HepG2 (cell line): ENCODE measurements around the gene HDDC3. TPM values are rescaled to one million over a fixed set of nuclear protein-coding genes. Genes with fewer than 3 reads are reported as not detected.

Experiments used
- DPF2 ChIP-seq: sonication (generic); formaldehyde crosslinking; IDR thresholded peaks from 2 replicates; pipeline ENCODE4 v1.4.0; 2020; ENCODE audit warnings: mild to moderate bottlenecking, low read depth, missing genetic modification reagents, borderline replicate concordance
- FOXK1 ChIP-seq: sonication (generic); formaldehyde crosslinking; IDR thresholded peaks from 2 replicates; pipeline ENCODE4 v1.4.0; 2020; ENCODE audit warnings: low read depth, missing genetic modification reagents, borderline replicate concordance
- IRF2 ChIP-seq: IDR thresholded peaks from 2 replicates; pipeline ENCODE4 v1.6.1; 2018; ENCODE audit warnings: missing genetic modification reagents, missing compliant biosample characterization
- NFIB ChIP-seq: sonication (generic); formaldehyde crosslinking; IDR thresholded peaks from 2 replicates; pipeline ENCODE4 v1.9.0; 2021; ENCODE audit warnings: missing genetic modification reagents, mild to moderate bottlenecking, borderline replicate concordance
- POGZ ChIP-seq: sonication (generic); formaldehyde crosslinking; IDR thresholded peaks from 2 replicates; pipeline ENCODE4 v1.4.0; 2020; ENCODE audit warnings: mild to moderate bottlenecking, missing genetic modification reagents
- POLR2G ChIP-seq: fragments of 200-400 bp; formaldehyde crosslinking; IDR thresholded peaks from 2 replicates; pipeline ENCODE4 v1.6.1; 2018; ENCODE audit warnings: mild to moderate bottlenecking, low read depth, low read length, moderate library complexity
- RAD21 ChIP-seq: fragments of 450-650 bp; formaldehyde crosslinking; IDR thresholded peaks from 2 replicates; pipeline ENCODE4 v1.5.0; 2020; ENCODE audit warnings: mild to moderate bottlenecking
- SNAPC5 ChIP-seq: sonication (generic); formaldehyde crosslinking; IDR thresholded peaks from 2 replicates; pipeline ENCODE4 v1.8.1; 2023; ENCODE audit warnings: mild to moderate bottlenecking, missing genetic modification reagents, borderline replicate concordance
- SRSF4 ChIP-seq: fragments of 200-400 bp; formaldehyde crosslinking; IDR thresholded peaks from one replicate; pipeline ENCODE4 v1.6.1; 2018; ENCODE audit warnings: mild to moderate bottlenecking, low read depth, low read length, moderate library complexity; ENCODE audit not compliant: poor library complexity, severe bottlenecking
- STAG1 ChIP-seq: sonication (generic); formaldehyde crosslinking; IDR thresholded peaks from 2 replicates; pipeline ENCODE4 v1.4.0; 2020; ENCODE audit warnings: missing genetic modification reagents
- TBL1XR1 ChIP-seq: fragments of 150-350 bp; IDR thresholded peaks from 2 replicates; pipeline ENCODE4 v1.6.1; 2014; ENCODE audit warnings: borderline replicate concordance, low read length; ENCODE audit not compliant: partially characterized antibody
- TFDP2 ChIP-seq: sonication (generic); formaldehyde crosslinking; IDR thresholded peaks from 2 replicates; pipeline ENCODE4 v1.4.0; 2020; ENCODE audit warnings: missing genetic modification reagents
- TP53 ChIP-seq: sonication (generic); formaldehyde crosslinking; conservative IDR thresholded peaks from 2 replicates; pipeline ENCODE4 v1.4.0; 2020; ENCODE audit warnings: missing genetic modification reagents
- ZFX ChIP-seq: sonication (generic); formaldehyde crosslinking; IDR thresholded peaks from 2 replicates; pipeline ENCODE4 v1.4.0; 2020; ENCODE audit warnings: mild to moderate bottlenecking, low read depth, missing genetic modification reagents, moderate library complexity
- ZFYVE20 ChIP-seq: sonication (generic); formaldehyde crosslinking; IDR thresholded peaks from 2 replicates; pipeline ENCODE4 v1.8.0; 2023; ENCODE audit warnings: low read depth, mild to moderate bottlenecking, moderate library complexity, missing genetic modification reagents, borderline replicate concordance
- ZKSCAN5 ChIP-seq: sonication (generic); formaldehyde crosslinking; IDR thresholded peaks from 2 replicates; pipeline ENCODE4 v1.5.1; 2020; ENCODE audit warnings: mild to moderate bottlenecking, missing genetic modification reagents
- ZNF18 ChIP-seq: sonication (generic); formaldehyde crosslinking; IDR thresholded peaks from 2 replicates; pipeline ENCODE4 v1.8.0; 2022; ENCODE audit warnings: mild to moderate bottlenecking, missing genetic modification reagents; ENCODE audit not compliant: insufficient replicate concordance
- ZNF205 ChIP-seq: IDR thresholded peaks from 2 replicates; pipeline ENCODE4 v1.6.1; 2018; ENCODE audit warnings: missing biosample characterization, missing genetic modification reagents
- ZNF260 ChIP-seq: sonication (generic); formaldehyde crosslinking; IDR thresholded peaks from 2 replicates; pipeline ENCODE4 v1.4.0; 2020; ENCODE audit warnings: missing genetic modification reagents, low read depth, mild to moderate bottlenecking, borderline replicate concordance
- ZNF510 ChIP-seq: sonication (generic); formaldehyde crosslinking; IDR thresholded peaks from 2 replicates; pipeline ENCODE4 v1.4.0; 2020; ENCODE audit warnings: low read depth, mild to moderate bottlenecking, missing genetic modification reagents
- ZNF564 ChIP-seq: sonication (generic); formaldehyde crosslinking; IDR thresholded peaks from 2 replicates; pipeline ENCODE4 v1.8.1; 2023; ENCODE audit warnings: mild to moderate bottlenecking, missing genetic modification reagents
- ZNF761 ChIP-seq: sonication (generic); formaldehyde crosslinking; conservative IDR thresholded peaks from 2 replicates; pipeline ENCODE4 v1.4.0; 2020; ENCODE audit warnings: mild to moderate bottlenecking, missing genetic modification reagents
- ZNF784 ChIP-seq: sonication (generic); formaldehyde crosslinking; IDR thresholded peaks from 2 replicates; pipeline ENCODE4 v1.5.1; 2020; ENCODE audit warnings: missing genetic modification reagents, mild to moderate bottlenecking, borderline replicate concordance
- ZSCAN21 ChIP-seq: sonication (generic); formaldehyde crosslinking; IDR thresholded peaks from 2 replicates; pipeline ENCODE4 v1.8.0; 2022; ENCODE audit warnings: mild to moderate bottlenecking, missing genetic modification reagents, moderate library complexity, borderline replicate concordance
- polyA plus RNA-seq, 8 experiments: library from polyadenylated mRNA; depleted of rRNA in 3 of 8; stranded (reverse) in 7 of 8; unstranded in 1 of 8; fragments of >200 nt; fragmentation: Illumina TruSeq in 4 of 8; extraction: Trizol in 4 of 8; gene quantifications; 2 replicates each; pipeline versions ENCODE4 v1.2.1 to v1.2.3, GENCODE V29; 2011 to 2016; ENCODE audit warnings: low read depth in 4 of 8, missing spikeins in 1 of 8, mixed read lengths in 1 of 8; ENCODE audit not compliant: insufficient read depth in 1 of 8
- total RNA-seq, 5 experiments: library from RNA; depleted of rRNA; stranded (reverse); fragments of >200 nt; fragmentation: Illumina TruSeq; extraction: Trizol; gene quantifications; 2 replicates each; pipeline ENCODE4 v1.2.3, GENCODE V29; 2016; ENCODE audit warnings: low read depth in 1 of 5

Gene HDDC3
- total and polyA plus RNA-seq, 2 of the 13 experiments (the other 11 are each of a cell fraction or from before 2014, with no cell fraction given) = 18.7 to 28.3 TPM

- TF ChIP-seq ZSCAN21 (CRISPR knock-in tag) = 0 out of 2 replicates have a peak, but pooled peaks have one; percentile 20
- TF ChIP-seq ZNF205 (CRISPR knock-in tag) = no peak
- no peak for TF ChIP-seq DPF2
- TF ChIP-seq POLR2G = peak; percentile 67
- TF ChIP-seq POGZ (CRISPR knock-in tag) = peak; percentile 65
- 0 out of 2 replicates have a peak, but pooled peaks have one; percentile 34 for TF ChIP-seq ZNF761 (CRISPR knock-in tag)
- TF ChIP-seq SRSF4 = no peak
- no peak for TF ChIP-seq ZNF18
- no peak for TF ChIP-seq ZNF564 (CRISPR knock-in tag)
- no peak; the same call in 1 of the 2 replicates for TF ChIP-seq RAD21 (CRISPR knock-in tag)
- 0 out of 2 replicates have a peak, but pooled peaks have one; percentile 80 for TF ChIP-seq ZNF784 (CRISPR knock-in tag)
- TF ChIP-seq ZKSCAN5 (CRISPR knock-in tag) = no peak
- TF ChIP-seq ZNF510 (CRISPR knock-in tag) = no peak
- no peak for TF ChIP-seq ZNF260 (CRISPR knock-in tag)
- no peak for TF ChIP-seq NFIB (CRISPR knock-in tag)
- 0 out of 2 replicates have a peak, but pooled peaks have one; percentile 21 for TF ChIP-seq TFDP2 (CRISPR knock-in tag)
- TF ChIP-seq TBL1XR1 = no peak
- TF ChIP-seq STAG1 = peak; percentile 27
- TF ChIP-seq FOXK1 (CRISPR knock-in tag) = no peak
- no peak for TF ChIP-seq ZFYVE20
- no peak for TF ChIP-seq TP53
- TF ChIP-seq SNAPC5 (CRISPR knock-in tag) = no peak
- no peak for TF ChIP-seq IRF2
- TF ChIP-seq ZFX (CRISPR knock-in tag) = peak; percentile 77
Observed at GRCh38 chr15:90893175-90894090, 38.9 kb downstream of the HDDC3 start (continued).
